ENCODE measurements around the gene PSMD7. TPM values are rescaled to one million over a fixed set of nuclear protein-coding genes. Genes with fewer than 3 reads are reported as not detected.

PSMD7 gene
- total RNA-seq (ENCODE audit: insufficient read depth, low replicate concordance): 46.2 TPM

- DNase-seq (ENCODE audit: low spot score): peak; percentile 95
Observed at GRCh38 chr16:74296432-74297144, at the start of gene PSMD7. TSS of gene PSMD7 (plus strand) at chr16:74296814. CDS start at chr16:74296915, 101 bp downstream.

DNA sequence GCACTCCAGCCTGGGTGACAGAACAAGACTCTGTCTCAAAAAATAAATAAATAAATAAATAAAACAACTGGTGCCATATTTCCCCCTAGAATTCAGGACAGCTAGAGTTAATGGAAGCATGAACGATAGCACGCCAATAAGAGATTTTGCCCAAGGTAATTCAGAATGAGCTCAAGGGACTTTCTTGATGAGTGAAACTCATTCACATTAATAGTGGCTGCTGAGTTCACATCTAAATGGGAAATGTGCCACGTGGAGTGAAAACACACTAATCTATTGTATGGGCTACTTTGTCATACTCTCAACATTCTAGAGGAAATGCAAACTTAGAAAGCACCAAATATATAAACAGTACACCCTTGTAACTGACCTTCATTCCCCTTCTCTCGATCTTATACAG is 47.4 kb upstream of the PSMD7 start:
- DNase-seq (ENCODE audit: low spot score): no peak

DNA sequence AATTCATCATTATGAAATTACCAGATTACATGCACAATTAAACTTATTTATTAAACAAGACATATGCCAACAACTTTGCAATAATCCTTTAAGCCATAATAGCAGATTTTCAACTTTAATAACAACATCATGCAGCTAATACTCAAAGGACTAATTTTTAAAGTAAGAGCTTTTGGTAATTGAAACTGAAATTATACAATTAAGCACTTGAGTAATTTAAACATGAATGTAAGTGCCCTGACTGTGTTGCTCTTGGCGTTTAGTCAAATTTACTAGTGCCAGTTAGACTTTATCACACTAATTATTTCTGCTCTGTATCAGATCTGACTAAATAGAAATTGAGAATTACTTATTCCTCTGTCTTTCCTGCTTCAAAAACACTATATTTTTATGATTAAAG is 46.8 kb upstream of the PSMD7 start:
- DNase-seq (ENCODE audit: low spot score): no peak

DNA sequence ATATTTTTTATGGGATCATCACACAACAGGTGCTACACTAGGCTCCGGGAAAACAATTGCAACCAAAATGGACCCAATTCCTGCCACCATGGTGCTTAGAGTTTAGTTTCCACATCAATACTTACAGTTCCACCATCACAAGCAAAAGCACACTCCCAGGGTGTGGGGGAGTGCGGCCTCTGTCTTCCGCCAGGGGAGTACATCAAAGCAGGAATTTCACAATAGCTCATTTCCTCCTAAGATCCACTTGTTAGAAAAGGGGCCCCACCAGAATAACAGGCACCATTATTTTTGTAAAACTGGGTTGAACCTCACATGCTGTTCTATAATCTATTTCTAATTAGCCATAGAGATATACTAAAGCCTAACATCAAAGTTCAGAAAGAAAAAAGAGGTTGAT is 44.3 kb upstream of the PSMD7 start:
- no peak for DNase-seq (ENCODE audit: low spot score)

DNA sequence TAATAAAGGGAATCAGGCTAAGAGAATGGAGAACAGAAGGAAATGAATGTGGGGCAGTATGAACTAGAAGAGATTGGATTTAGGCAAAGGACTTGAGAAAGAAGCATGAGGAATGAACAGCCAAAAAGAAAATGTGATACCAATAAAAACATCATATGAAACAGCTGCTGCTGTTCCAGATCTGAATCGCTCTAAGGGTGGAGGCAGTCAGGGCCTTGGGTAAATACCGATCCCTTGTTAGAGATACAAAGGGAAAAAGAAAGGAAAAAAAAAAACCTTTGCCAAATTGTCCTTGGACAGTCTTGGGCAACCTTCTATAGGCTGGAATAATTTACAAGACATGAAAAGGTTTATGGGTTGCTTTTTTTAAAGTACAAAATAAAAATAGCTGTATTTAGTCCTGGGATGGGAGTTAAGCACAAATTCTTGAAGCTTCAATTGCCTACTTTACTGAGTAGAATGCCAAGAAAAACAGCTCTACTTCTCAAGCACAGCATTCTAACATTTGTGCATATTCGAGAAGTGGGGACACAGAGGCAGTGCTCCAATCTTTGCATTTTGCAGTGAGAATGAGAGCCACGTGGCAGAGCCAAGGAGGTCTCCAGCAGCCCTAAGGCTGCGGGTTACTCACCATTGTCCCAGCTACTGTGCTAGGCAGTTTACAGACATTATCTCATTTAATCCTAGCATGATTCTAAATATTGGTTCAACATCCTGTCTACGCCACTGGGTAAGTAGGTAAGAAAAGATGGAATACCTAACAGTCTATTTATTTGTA is 43.3 kb upstream of the PSMD7 start:
- DNase-seq (ENCODE audit: low spot score): no peak

- no peak for DNase-seq (ENCODE audit: low spot score)
Observed at GRCh38 chr16:74257061-74257460, 39.6 kb upstream of the PSMD7 start.

DNA sequence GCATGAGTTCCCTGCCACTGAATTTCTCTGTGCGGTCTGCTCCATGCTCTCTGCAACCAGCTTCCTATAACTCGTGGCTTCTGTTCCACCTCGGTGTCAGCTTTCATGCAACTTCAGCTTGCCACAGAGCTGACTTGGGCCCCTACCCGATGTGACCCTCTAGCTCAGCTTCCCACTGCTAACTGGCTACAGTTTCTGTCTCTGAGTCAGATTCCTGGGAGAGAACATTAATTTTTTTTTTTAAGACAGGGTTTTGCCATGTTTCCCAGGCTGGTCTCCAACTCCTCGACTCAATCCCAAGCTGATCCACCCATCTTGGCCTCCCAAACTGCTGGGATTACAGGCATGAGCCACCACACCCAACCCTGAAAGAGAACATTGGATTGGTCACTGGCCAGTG is 35.5 kb upstream of the PSMD7 start:
- no peak for DNase-seq (ENCODE audit: low spot score)

GRCh38 chr16:74264811-74265210 is 31.8 kb upstream of the PSMD7 start:
- no peak for DNase-seq (ENCODE audit: low spot score)

DNA sequence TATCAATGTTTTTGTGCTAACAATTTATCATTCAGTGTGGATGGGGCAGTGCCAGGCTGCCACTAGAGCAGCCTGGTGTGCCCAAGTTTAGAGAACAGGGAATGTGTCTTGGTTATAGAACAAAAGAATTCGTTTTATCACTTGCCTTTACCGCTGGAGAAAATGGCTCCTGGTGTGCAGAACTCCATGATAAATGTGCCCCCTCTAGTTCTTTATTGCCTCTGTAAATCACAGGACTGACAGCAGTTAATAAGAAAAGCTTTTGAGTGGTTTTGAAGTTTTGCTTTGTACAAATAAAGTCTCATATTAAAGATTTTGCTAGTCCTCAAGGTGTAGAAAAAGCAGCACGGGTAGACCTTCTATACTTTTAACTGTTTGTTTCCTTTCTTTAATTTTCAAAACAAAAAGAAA is 28.2 kb upstream of the PSMD7 start:
- DNase-seq (ENCODE audit: low spot score): no peak

GRCh38 chr16:74271872-74272271 is 24.7 kb upstream of the PSMD7 start:
- no peak for DNase-seq (ENCODE audit: low spot score)

DNA sequence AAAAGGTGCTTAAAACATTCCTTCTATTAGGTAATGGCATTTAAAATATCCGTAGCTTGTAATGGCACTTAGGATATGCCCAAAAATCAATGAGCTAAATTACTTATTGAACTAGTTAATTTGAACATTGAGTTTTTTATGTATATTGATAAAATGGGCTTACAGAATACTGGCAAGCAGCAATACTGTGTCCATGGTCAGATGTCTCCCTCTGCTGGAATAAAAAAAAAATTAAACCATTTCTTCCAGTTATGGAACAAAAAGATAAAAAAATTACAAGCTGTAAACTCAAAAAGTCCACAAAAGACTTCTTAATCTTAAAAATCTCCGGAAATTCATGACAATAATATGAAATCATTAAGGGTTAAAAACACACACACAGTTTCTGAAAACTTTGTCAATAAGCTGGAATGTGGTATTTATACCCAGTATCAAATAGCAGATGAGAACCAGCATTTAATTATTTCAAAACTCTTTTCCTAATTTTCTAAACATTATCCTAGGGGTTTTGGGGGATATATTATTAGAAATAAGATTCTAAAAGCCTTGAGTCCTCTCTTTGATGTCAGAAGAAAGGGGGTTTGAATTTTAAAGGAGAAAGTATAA is 21.5 kb upstream of the PSMD7 start:
- peak; percentile 38 for DNase-seq (ENCODE audit: low spot score)

DNA sequence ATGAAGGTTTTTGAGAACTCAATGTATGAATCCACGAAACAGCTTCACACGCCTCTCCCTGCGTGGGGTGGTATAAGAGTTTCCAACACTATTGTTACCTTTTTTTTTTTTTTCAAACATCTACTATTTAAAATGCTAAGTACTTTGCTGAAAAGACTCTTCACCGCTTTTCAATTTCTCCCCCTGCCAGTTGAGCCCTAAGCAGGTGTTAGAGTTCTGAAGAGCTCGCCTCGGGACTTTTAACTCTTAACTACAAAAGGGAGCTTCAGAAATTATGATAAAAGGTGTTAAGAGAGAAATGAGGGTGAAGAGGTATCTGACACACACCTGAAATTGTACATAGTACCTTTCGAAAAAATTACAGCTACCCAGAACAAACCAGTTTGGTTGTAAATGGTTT is 20.9 kb upstream of the PSMD7 start:
- no peak for DNase-seq (ENCODE audit: low spot score)

- no peak for DNase-seq (ENCODE audit: low spot score)
Observed at GRCh38 chr16:74277974-74278373, 18.6 kb upstream of the PSMD7 start.

- DNase-seq (ENCODE audit: low spot score): no peak
Observed at GRCh38 chr16:74279266-74279665, 17.3 kb upstream of the PSMD7 start.

DNA sequence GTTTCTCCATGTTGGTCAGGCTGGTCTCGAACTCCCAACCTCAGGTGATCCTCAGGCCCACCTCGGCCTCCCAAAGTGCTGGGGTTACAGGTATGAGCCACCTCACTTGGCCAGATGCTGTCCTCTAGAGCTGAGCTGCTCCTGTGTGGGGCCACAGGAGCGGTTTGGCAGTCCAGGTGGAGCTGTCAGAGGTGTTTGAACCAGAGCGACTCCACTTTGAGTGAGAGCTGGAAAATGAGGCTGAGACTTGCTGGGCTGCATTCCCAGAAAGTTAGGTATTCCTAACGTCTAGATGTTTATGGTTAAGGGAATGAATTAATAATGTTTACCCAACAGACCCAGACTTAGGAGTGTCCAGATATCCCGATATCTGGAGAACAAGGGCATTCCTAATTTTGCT is 16.8 kb upstream of the PSMD7 start:
- DNase-seq (ENCODE audit: low spot score): no peak

DNA sequence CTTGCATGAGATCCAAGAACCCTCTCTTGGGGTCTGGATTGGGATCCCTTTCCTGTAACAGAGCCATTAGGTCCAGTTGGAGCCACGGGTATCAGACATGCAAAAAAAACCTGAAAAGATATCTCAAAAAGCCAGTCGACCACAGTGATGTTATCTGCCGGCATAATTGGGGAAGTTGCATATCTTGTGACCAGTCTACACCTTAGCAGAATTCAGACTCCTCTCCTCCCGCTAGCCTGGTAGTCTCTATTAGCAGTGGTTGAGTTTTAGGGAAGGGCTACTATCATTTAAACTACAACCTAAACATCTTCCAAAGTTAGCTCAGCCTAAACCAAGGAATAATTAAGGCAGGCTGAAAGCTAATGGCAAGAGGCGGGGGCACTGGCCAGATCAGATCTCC is 16.2 kb upstream of the PSMD7 start:
- DNase-seq (ENCODE audit: low spot score): no peak

GRCh38 chr16:74281300-74281699 is 15.3 kb upstream of the PSMD7 start:
- no peak for DNase-seq (ENCODE audit: low spot score)

DNA sequence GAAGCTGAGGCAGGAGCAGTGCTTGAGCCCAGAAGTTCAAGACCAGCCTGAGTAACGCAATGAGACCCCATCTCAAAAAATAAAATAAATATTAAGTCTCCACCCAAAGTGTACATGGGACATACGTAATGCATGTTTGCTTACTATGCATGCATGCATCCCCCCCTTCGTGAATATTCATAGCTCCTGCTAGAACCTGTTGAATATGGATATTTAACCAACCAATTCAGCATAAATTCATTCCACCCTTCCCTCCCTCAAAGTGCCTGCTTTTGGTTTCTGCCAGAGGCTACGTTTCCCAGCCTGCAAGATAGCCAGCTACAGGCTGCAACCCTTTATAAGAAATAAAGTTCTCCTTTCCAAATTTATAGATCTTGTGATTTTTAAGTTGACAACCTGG is 12.9 kb upstream of the PSMD7 start:
- DNase-seq (ENCODE audit: low spot score): no peak

DNA sequence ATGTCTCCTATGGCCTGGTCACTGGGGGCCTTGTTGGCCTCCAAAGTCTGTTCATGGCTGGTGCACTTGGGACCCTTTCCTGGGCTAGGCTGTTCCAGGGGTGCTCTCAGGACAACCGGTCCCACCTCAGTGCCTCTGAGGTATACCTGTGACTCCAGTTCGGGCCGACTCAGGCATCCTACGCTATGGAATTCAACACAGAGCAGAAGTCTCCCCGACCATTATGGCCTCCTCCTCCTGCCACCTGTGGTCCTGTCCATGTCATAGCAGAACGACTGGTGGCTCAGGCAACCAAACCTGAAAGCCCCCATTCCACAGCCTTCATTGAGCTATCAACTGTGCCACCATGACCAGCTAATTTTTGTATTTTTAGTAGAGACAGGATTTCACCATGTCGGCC is 8.5 kb upstream of the PSMD7 start:
- no peak for DNase-seq (ENCODE audit: low spot score)

DNA sequence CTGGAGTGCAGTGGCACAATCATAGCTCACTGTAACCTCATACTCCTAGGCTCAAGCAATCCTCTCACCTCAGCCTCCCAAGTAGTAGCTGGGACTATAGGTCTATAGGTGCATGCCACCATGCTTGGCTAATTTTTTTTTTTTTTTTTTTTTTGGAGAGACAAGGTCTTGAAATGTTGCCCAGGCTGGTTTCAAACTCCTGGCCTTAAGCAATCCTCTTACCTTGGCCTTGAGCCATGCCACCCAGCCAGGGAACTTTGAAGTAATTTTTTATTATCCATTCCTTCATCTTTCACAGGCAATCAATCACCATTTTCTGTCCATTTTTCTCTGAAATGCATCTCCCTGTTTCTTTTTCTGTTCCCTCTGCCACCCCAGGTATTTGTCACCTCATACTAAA is 6.3 kb upstream of the PSMD7 start:
- no peak for DNase-seq (ENCODE audit: low spot score)

DNA sequence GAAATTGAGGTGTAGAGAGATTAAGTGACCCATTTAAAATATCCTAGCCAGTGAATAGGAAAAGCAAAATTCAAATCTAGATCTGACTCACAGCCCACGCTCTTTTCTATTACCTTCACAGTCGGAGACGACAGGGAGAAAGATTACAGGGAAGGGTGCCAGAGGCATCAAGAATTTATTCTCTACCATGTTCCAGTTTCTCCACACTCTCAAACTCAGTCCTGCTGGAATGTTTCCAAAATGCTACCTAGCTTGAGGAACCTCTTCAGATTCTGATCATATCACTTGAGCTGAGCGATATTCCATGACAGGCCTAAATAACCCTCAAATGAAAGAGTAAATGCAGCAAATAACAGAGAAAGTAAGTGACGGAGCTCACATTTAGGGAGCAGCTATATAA is 5.4 kb upstream of the PSMD7 start:
- DNase-seq (ENCODE audit: low spot score): no peak

GRCh38 chr16:74291577-74292208 is 4.9 kb upstream of the PSMD7 start:
- DNase-seq (ENCODE audit: low spot score): no peak

- DNase-seq (ENCODE audit: low spot score): no peak
Observed at GRCh38 chr16:74296104-74296431, 546 bp upstream of the PSMD7 start.
